Parathyroid adenoma (tissue), 2 donors: ENCODE data around the gene IFI27L2.

Experiments used
- H2AFZ ChIP-seq: fragments of 300-600 bp; sonication (generic); one replicate; pipeline ENCODE4 v1.7.0; 2017; ENCODE audit warnings: antibody characterized with exemption, mild to moderate bottlenecking
- H3K27ac ChIP-seq: fragments of 300-600 bp; sonication (generic); one replicate; pipeline ENCODE4 v1.7.0; 2017
- H3K27me3 ChIP-seq: fragments of 300-600 bp; sonication (generic); one replicate; pipeline ENCODE4 v1.7.0; 2017; ENCODE audit warnings: low read length; ENCODE audit not compliant: control insufficient read depth, insufficient read depth
- H3K36me3 ChIP-seq: fragments of 300-600 bp; sonication (generic); one replicate; pipeline ENCODE4 v1.7.0; 2017; ENCODE audit warnings: low read length; ENCODE audit not compliant: control insufficient read depth, insufficient read depth
- H3K4me1 ChIP-seq: fragments of 300-600 bp; sonication (generic); one replicate; pipeline ENCODE4 v1.7.0; 2017; ENCODE audit warnings: control low read depth
- H3K4me2 ChIP-seq: fragments of 300-600 bp; sonication (generic); one replicate; pipeline ENCODE4 v1.7.0; 2017; ENCODE audit warnings: low read length
- H3K4me3 ChIP-seq: fragments of 300-600 bp; sonication (generic); one replicate; pipeline ENCODE4 v1.7.0; 2017; ENCODE audit warnings: low read depth, low read length
- H3K79me2 ChIP-seq: fragments of 300-600 bp; sonication (generic); one replicate; pipeline ENCODE4 v1.7.0; 2017; ENCODE audit warnings: control low read depth
- H3K9ac ChIP-seq: fragments of 300-600 bp; sonication (generic); one replicate; pipeline ENCODE4 v1.7.0; 2017; ENCODE audit warnings: mild to moderate bottlenecking
- H3K9me3 ChIP-seq: fragments of 300-600 bp; sonication (generic); one replicate; pipeline ENCODE4 v1.7.0; 2017; ENCODE audit warnings: low read length; ENCODE audit not compliant: control insufficient read depth
- TF ChIP-seq, protein P1 (sequence below): fragments of 300-600 bp; sonication (generic); IDR thresholded peaks from one replicate; pipeline ENCODE4 v1.7.0; 2017; ENCODE audit warnings: antibody characterized with exemption, mild to moderate bottlenecking
- donor health status: primary hyperparathyroidism.

The IFI27L2 gene

DNA sequence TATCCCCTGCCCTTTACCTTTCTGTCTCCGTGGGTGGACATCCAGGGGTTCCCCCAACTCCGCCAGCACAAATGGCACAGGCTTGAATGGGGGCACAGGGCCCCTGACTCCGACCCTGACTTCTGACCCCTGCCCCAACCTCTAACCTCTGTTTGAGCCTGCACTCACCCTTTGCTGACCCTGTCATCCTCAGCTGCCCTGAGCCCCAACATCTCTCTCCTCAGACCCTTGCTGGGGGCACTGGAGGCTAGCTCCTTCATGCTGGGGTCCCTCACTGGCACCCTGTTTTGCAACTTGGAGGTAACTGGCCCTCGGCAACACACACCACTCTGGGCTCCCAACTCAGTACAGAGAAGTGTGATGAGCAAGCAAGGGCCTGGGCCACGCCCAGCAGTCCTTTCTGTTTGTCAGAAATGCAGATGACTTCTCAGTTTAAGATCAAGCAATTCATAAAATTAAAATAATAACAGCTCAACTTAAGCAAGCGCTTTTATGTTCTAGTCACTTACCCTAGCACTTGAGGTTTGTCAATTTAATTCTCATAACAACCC is 16.8 kb downstream of the IFI27L2 start:
- Histone ChIP-seq H3K4me2 (no peak overlapping the region), H3K9me3 (no peaks in the 10 kb centered on the region), H2AFZ (no peak overlapping the region), H3K27ac (no peak overlapping the region), H3K27me3 (no peaks in the 10 kb centered on the region), H3K4me3 (no peak overlapping the region), H3K9ac (no peak overlapping the region), H3K79me2 (no peaks in the 10 kb centered on the region), H3K36me3 (no peaks in the 10 kb centered on the region), H3K4me1 (no peaks in the 10 kb centered on the region)
- TF ChIP-seq, protein P1, sequence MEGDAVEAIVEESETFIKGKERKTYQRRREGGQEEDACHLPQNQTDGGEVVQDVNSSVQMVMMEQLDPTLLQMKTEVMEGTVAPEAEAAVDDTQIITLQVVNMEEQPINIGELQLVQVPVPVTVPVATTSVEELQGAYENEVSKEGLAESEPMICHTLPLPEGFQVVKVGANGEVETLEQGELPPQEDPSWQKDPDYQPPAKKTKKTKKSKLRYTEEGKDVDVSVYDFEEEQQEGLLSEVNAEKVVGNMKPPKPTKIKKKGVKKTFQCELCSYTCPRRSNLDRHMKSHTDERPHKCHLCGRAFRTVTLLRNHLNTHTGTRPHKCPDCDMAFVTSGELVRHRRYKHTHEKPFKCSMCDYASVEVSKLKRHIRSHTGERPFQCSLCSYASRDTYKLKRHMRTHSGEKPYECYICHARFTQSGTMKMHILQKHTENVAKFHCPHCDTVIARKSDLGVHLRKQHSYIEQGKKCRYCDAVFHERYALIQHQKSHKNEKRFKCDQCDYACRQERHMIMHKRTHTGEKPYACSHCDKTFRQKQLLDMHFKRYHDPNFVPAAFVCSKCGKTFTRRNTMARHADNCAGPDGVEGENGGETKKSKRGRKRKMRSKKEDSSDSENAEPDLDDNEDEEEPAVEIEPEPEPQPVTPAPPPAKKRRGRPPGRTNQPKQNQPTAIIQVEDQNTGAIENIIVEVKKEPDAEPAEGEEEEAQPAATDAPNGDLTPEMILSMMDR = no peak

DNA sequence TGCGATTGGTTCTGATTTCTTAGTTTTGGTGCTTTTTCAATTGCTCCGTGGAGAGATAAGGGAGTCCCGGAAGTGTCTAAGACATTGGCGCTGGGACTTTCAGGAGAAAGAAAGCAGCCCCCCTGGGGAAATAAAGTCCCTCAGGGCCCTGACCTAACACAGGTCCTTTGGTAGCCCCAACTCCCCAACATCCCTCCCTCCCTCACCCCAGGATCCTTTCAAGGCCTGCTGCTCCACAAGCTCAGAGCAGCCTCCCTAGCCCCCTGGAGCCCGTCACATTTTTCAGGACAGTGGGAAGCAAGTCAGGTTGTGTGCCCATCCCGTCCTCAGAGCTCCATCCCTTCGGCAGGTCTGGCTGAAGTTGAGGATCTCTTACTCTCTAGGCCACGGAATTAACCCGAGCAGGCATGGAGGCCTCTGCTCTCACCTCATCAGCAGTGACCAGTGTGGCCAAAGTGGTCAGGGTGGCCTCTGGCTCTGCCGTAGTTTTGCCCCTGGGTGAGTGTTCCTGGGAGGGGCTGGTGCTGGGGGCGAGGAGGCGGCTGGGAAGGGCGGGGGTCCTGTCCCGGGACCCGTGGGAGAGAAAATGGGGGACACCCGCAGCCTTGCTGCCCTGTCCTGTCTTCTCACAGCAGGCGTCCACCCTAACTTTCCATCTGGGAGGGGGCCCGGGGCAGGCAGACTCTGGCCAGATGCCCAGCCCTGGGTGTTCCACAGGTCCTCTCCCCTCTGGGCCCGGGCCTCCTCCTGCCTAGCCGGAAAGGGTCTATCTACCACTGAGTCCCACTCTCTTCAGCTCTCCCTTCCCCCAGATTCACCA is 17.9 kb downstream of the IFI27L2 start:
- no peak overlapping the region for H3K9ac ChIP-seq
- TF ChIP-seq, protein P1 = no peak
- no peaks in the 10 kb centered on the region for H3K79me2 ChIP-seq
- no peaks in the 10 kb centered on the region for H3K27me3 ChIP-seq
- no peaks in the 10 kb centered on the region for H3K9me3 ChIP-seq
- no peak overlapping the region for H3K4me2 ChIP-seq
- no peak overlapping the region for H2AFZ ChIP-seq
- peak overlapping the region; percentile 56 for H3K4me3 ChIP-seq
- no peaks in the 10 kb centered on the region for H3K4me1 ChIP-seq
- no peaks in the 10 kb centered on the region for H3K36me3 ChIP-seq
- H3K27ac ChIP-seq = peak overlapping the region; percentile 77

DNA sequence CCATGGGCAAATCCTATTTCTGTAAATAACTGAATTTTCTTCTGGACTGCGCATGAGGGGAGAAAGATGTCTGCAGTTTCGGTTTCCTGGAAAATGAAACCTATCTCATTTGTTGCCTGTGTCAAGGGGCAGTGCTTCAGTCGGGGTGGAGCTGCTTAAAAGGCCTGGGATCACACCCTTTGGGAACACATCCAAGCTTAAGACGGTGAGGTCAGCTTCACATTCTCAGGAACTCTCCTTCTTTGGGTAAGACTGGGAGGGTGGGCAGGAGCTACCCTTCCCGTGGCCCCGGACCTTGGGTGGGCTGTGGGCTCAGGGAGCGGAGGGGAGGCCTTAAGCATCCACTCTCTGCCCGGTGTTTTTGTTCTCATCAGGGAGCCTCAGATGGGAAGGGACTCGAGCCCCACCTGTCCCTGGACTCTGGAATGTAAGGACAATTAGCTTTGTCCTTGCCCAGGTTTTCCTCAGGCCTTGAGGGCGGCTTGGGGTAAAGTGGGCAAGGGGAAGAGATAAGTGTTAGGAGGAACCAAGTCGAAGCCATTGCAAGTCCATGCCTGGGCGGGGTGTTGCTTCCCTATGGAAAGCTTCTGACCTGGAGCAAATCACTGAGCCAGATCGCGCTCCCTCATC is 18.7 kb downstream of the IFI27L2 start, which contains the start of gene IFI27:
IFI27 (plus strand) TSS at position 185 of the 630 bp plus-strand sequence.
- no peaks in the 10 kb centered on the region for H3K9me3 ChIP-seq
- TF ChIP-seq, protein P1 = no peak
- no peak within 1 kb of the TSS for H3K9ac ChIP-seq
- H3K36me3 ChIP-seq = no peaks in the 10 kb centered on the region
- no peaks in the 10 kb centered on the region for H3K4me1 ChIP-seq
- H3K79me2 ChIP-seq = no peaks in the 10 kb centered on the region
- H3K4me2 ChIP-seq = peak within 1 kb of the TSS; percentile 26
- peak within 1 kb of the TSS; percentile 56 for H3K4me3 ChIP-seq
- no peak within 1 kb of the TSS for H2AFZ ChIP-seq
- peak within 1 kb of the TSS; percentile 77 for H3K27ac ChIP-seq
- no peaks in the 10 kb centered on the region for H3K27me3 ChIP-seq

DNA sequence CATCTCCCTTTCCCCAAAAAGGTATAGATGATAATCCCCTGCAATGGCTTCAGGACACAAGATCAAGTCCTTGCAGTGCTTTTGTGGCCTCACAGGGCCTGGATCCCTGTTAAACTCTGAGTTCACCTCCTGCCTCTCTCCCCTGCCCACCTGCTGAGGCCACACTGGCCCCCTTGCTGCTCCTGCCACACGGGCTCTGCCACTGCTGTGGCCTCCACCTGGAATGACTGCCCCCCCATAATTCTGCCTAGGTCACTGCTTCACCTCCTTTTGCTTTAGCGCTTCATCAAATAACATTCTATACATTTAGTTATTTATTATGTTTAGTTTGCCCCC is 19.5 kb downstream of the IFI27L2 start:
- H3K27ac ChIP-seq = peak overlapping the region; percentile 77
- H3K4me3 ChIP-seq = no peak overlapping the region
- no peak overlapping the region for H3K4me2 ChIP-seq
- no peaks in the 10 kb centered on the region for H3K36me3 ChIP-seq
- TF ChIP-seq, protein P1 = no peak
- H2AFZ ChIP-seq = no peak overlapping the region
- no peaks in the 10 kb centered on the region for H3K79me2 ChIP-seq
- H3K9me3 ChIP-seq = no peaks in the 10 kb centered on the region
- no peaks in the 10 kb centered on the region for H3K4me1 ChIP-seq
- H3K27me3 ChIP-seq = no peaks in the 10 kb centered on the region
- H3K9ac ChIP-seq = no peak overlapping the region
